MM.1S (cell line): ENCODE data around the gene RGS18.

ENCODE experiments used
- EZH2 ChIP-seq: fragments of 300-600 bp; sonication (generic); optimal IDR thresholded peaks from 2 replicates; pipeline ENCODE3; 2017; ENCODE audit warnings: low read depth, mild to moderate bottlenecking, antibody characterized with exemption, low read length, mixed read lengths
- TF ChIP-seq, protein P1 (sequence below): fragments of 300-600 bp; sonication (generic); IDR thresholded peaks from 2 replicates; pipeline ENCODE4 v1.5.1; 2016; ENCODE audit warnings: antibody characterized with exemption, low read length, mixed read lengths

DNA sequence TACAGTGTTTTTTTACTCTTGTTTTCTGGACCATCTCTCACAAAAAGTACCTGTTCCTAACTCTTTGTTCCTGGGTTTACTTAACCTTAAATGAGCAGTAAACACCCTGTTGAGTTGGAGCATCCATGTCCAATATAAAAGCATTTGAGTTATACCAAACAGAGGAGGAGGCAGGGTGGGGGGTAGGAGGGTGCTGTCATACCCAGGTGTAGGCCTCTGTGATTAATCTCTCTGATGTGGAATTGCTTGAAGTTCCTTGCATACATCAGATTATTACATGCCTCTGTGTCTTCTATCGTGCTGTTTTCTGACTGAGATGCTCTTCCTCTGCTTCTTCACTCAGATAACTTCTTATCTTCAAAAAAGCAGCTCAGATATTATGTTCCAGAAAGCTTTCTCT, 28.1 kb upstream of the RGS18 start:
- TF ChIP-seq, protein P1, sequence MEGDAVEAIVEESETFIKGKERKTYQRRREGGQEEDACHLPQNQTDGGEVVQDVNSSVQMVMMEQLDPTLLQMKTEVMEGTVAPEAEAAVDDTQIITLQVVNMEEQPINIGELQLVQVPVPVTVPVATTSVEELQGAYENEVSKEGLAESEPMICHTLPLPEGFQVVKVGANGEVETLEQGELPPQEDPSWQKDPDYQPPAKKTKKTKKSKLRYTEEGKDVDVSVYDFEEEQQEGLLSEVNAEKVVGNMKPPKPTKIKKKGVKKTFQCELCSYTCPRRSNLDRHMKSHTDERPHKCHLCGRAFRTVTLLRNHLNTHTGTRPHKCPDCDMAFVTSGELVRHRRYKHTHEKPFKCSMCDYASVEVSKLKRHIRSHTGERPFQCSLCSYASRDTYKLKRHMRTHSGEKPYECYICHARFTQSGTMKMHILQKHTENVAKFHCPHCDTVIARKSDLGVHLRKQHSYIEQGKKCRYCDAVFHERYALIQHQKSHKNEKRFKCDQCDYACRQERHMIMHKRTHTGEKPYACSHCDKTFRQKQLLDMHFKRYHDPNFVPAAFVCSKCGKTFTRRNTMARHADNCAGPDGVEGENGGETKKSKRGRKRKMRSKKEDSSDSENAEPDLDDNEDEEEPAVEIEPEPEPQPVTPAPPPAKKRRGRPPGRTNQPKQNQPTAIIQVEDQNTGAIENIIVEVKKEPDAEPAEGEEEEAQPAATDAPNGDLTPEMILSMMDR: no peak
- TF ChIP-seq EZH2: no peak
